DMS53 treated with DMSO at 0.1 percent for 48 hours (cell line): ENCODE measurements around the gene NEK2.
A peak's percentile ranks its signal among the peaks of the same experiment; 100 is the strongest.
"Not testable (repeated sequence)": the region's sequence is repeated elsewhere in the genome, so short reads cannot be mapped to it uniquely, and the experiment has no call there.

Experiments used
- DNase-seq: peaks from one replicate; lab custom pipeline; 2025; ENCODE audit not compliant: unreplicated experiment; lab: John Stamatoyannopoulos, UW

NEK2 gene

GRCh38 chr1:211695135-211695816 is 19.9 kb upstream of the NEK2 start:
- DNase-seq, result no peak

- not testable (repeated sequence) for DNase-seq
These were observed 18.5 kb upstream of the NEK2 start for GRCh38 chr1:211693911-211694310.

- DNase-seq, result no peak
These were observed 13.0 kb upstream of the NEK2 start for GRCh38 chr1:211688421-211688820.

- DNase-seq, result no peak
These were observed 12.2 kb upstream of the NEK2 start for GRCh38 chr1:211687462-211688215.

GRCh38 chr1:211685823-211686222 is 10.4 kb upstream of the NEK2 start:
- no peak for DNase-seq

GRCh38 chr1:211684791-211685190 is 9.4 kb upstream of the NEK2 start:
- no peak for DNase-seq

- DNase-seq, result no peak
These were observed 8.9 kb upstream of the NEK2 start for GRCh38 chr1:211684331-211684730.

GRCh38 chr1:211683396-211684297 is 8.2 kb upstream of the NEK2 start:
- DNase-seq, result no peak

- not testable (repeated sequence) for DNase-seq
These were observed 6.8 kb upstream of the NEK2 start for GRCh38 chr1:211682186-211682585.

GRCh38 chr1:211680752-211681327 is 5.4 kb upstream of the NEK2 start:
- DNase-seq, result peak; percentile 90

- no peak for DNase-seq
These were observed 2.2 kb upstream of the NEK2 start for GRCh38 chr1:211677659-211678058.

- DNase-seq, result no peak
These were observed 1.3 kb upstream of the NEK2 start for GRCh38 chr1:211676761-211677160.

- DNase-seq, result no peak
These were observed 724 bp upstream of the NEK2 start for GRCh38 chr1:211676106-211676583.

GRCh38 chr1:211667065-211667617 is 8.3 kb downstream of the NEK2 start:
- no peak for DNase-seq

GRCh38 chr1:211660718-211661222 is 14.7 kb downstream of the NEK2 start:
- no peak for DNase-seq

- DNase-seq, result no peak
These were observed 18.7 kb downstream of the NEK2 start for GRCh38 chr1:211656728-211657127.

- peak; percentile 86 for DNase-seq
These were observed 20.3 kb downstream of the NEK2 start for GRCh38 chr1:211654838-211655787.

GRCh38 chr1:211653959-211654496 is 21.4 kb downstream of the NEK2 start:
- no peak for DNase-seq

GRCh38 chr1:211653293-211653692 is 22.1 kb downstream of the NEK2 start:
- DNase-seq, result no peak
